NCI-H82 (cell line): ENCODE results near the gene CRYL1.

Experiments used
- DNase-seq: peaks from one replicate; lab custom pipeline; 2025; lab: John Stamatoyannopoulos, UW

Gene CRYL1

DNA sequence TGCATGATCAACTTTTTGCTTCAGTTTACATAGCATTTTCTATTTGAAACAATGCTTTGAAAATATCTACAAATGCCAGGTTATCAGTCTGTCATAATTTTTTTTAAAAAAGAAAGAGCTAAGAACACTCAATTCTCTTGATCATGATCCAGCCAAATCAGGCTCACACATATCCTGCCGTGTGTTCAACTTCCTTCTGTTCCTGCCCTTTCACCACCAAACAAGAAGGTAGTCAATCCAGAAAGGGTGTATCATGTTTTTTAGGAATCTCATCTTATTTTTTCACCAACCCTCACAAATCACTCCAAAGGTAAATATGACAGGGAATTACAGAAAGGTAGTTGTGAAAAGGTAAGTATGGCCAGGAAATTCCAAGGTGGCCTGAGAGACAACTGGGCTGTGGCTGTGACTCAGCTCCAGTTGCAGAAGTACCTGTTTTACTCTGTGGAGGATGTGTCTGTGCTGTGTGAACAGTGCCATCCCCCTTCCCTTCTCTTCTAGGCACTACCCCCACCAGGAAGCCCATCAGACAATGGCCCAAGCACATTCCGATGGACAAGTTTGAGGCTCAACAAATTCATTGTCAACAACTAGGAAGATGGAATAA, 154.7 kb downstream of the CRYL1 start:
- no peak for DNase-seq

DNA sequence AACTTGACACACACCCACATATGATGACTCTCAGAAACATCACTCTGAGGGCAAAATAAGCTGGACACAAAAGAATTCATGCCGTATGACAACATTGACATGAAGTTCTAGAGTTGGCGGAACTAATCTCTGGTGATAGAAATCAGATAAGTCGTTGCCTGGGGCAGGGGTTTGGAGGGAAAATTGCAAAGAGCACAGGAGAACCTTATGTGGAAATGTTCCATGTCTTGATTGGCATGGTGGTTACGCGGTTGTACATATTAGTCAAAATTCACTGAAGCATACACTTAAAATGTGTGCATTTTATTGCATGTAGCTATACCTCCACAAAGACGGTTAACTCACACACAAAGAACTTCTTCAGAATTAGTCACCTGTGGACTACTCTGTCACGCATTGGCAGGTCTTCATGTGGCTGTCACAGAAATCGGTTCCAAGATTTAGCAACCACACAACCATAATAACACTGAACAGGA, 155.7 kb downstream of the CRYL1 start:
- DNase-seq, result no peak

DNA sequence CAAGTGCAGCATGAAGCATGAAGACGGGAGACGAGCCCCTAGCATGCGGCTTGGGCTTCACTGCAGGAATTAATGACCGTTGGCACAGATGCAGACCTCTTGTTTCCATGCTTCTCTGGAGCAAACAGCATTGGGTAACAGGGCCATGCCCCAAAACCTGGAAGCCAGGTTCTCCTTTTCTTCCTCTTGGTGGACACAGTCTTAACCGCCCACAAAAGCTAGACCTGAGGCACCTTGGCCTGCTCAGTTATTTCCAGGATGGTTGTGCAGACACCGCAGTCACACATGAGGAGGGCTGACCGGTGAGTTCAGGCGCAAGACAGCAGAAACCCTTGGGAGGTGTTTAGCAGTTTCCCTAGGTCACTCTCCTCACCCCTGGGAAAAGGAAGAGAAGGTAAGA, 159.6 kb downstream of the CRYL1 start:
- DNase-seq, result no peak

DNA sequence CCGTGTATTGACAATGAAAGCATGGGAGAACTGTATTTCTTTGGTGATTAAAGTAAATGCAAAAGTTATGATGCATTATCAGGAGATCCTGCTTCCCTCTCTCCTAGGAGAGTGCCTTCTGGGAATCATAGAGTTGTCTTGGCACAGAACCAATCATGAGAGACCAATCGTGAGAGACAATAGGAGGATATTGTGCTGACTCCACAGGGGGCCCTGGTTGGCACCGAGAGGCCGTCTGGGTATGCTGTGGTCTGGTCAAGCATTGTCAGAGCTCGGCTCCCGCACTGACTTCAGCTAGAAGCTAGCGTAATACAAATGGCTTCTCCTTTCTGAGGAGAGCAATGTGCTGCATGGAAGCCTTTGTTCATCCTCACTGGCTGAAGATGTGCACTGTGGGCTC, 162.1 kb downstream of the CRYL1 start:
- DNase-seq, result no peak

DNA sequence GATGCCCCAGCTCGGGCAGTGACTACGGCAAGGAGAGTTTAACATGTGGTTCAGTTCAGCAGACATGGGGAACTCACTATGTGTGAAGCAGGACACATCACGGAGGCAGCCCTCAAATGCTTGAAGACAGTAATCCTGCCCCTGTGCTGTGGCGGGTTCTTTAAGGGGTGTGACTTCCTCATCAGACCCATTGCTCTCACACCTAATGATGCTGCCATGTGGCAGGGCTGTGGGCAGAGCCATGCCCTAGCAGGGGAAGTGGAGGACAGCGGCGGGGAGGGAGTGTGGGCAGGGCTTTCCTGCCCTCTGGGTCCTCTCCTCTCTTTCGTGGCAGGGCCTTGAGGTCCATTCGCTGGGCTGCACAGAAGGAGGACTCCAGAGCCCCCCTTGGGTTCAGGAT, 162.5 kb downstream of the CRYL1 start:
- no peak for DNase-seq

DNA sequence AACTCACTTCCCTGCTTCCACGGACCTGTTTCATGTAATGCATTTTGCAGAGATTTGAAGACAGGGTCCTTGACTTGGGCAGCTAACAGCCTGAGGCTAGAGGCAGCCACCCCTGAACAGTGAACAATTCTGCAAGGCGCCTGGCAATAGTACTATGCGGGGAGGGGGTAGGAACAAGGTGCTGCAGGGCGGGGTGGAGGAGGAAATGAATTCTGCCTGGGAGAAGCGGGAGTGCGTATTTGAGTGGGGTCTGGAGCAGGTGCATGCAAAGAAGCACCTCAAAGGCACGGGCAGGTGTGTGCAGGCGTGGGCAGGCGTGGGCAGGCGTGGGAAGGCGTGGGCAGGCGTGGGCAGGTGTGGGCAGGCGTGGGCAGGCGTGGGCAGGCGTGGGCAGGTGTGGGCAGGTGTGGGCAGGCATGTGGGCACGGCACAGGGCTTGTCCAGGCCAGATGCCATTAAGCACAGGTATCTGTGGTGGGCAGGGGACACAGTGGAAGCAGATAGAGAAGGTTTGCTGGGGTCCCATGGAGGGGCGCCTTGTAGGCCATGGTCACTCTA, 163.1 kb downstream of the CRYL1 start:
- DNase-seq, result no peak

DNA sequence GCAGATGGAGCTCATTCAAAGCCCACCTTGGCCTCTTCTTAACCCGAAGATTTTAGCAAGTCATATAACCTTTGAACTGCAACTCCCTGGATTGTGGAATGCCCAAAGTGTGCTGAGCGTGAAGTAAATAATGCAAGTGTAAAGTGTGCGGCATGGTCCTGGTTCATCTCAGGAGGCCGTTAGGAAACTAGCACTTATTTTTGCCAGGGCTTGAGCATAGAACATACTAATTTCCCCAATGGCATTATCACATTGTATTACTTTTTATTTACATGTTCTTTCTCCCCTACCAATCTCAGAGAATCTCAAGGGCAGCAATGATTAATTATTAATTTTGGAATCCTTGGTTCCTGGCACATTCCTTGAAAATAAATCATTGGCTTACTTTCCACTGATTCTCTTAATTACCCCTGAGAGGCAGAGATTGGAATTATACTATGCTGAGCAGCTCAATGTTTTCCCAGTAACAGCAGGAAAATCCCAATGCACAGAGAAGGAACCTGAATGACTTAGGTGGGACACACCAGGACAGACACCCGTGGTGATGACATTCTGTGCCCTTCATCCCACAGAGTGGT, 164.7 kb downstream of the CRYL1 start:
- DNase-seq, result no peak

DNA sequence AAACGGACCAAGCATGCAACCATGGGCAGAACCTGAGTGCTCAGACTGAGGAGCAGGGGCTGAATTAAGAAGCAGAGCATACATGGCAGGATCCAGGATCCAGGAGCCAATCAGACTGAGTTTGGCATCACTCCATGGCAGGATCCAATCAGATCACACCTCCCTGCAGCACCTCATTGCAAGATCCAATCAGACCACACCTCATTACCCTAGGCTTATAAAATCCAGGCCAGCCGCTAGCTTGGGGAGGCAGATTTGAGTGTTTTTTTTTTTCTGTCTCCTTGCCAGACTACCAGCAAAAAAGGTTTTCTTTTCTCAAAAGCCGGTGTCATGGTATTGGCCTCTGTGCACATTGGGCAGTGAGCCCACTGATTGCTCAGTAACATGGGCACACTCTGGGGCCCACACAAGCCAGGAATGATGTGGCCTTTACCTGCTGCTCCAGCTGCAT, 165.6 kb downstream of the CRYL1 start:
- peak; percentile 30 for DNase-seq

DNA sequence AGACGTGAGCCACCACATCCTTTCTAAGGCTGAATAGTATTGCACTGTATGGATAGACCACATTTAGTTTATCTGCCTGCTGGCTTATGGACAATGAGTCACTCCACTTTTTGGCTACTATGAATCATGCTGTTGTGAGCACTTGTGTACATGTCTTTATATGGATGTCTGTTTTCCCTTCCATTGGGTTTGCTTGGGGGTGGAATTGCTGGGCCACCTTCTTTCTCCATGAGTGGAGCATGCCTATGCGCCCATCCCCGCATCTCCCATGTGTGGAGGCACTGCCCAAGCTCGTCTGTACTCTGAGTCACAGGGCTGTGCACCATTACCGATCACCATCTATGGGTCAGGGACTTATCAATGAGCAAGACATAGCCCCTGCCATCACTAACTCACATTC, 166.3 kb downstream of the CRYL1 start:
- DNase-seq, result no peak

DNA sequence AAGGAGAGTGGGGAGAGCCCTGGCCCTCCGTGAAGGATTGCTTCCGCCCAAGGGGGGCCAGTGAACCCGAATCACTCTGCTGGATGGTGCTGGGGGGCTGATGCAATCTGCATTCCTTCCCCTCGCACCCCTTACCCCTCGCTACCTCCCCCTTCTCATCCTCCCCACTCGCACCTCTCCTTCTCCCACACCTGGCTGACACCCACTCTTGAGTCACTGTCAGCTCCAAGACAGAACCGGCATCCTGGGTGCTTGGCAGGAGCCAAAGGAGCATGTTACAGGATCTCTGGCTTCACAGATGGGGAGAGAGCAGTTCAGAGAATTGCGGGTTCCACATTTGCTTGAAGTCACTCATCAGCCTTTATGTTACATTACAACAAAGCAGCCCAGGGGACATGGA, 167.6 kb downstream of the CRYL1 start:
- no peak for DNase-seq

DNA sequence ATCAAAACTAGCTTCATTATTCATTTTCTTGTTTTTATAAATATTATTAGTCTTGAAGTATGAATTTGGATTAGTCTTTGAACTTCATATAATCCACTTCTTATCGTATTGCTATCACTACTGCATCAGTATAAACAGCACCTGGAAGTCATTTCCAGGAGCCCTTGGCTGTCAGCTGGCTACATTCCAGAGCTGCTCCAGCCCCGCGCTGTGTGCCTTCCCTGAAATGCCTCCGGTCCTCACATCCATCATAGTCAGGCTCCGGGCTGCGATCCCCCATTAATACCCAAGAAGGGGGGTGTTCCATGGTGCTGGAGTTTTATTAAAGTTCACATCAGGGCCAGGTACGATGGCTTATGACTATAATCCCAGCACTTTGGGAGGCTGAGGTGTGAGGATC, 169.2 kb downstream of the CRYL1 start:
- no peak for DNase-seq

DNA sequence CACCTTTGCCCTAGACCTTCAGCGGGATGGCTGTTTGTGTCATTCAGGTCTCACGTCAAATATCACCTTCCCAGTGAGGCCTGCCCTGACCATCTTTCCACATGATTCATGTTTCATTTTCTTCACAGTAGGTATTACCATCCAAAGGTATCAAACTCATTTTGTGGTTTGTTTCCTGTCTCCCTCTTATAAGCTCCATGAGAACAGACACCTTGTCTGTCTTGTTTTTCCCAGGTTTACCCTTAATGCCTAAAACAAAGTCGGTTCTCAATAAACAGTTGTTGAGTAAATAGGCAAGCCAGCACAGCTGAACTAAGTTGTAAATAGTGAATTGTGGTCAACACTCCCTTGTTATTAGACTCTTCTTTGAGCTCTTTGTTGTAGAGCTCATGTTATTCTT, 170.9 kb downstream of the CRYL1 start:
- no peak for DNase-seq

DNA sequence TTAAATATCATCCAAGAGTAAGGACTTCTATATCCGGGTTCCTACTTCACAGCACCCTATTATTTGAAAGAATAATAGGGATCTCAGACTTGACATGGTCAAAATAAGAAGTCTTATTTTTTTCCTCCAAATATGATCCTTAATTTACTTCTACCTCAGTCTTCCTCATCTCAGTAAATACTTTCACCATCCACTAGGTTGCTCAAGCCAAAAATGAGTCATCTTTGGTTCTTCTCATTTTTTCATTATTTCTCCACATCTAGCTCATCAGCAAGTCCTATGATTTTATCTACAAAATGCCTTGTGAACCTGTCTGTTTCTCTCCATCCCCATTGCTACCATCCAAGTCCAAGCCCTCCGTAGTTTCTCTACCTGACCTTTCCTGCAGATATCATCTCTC, 171.7 kb downstream of the CRYL1 start:
- no peak for DNase-seq
